Esophagus (tissue), 2 donors: ENCODE data around the gene SATB2. TPM values are rescaled to one million over a fixed set of nuclear protein-coding genes. Genes with fewer than 3 reads are reported as not detected.

Experiments
- H3K27ac ChIP-seq, 2 donors: one replicate each; pipeline ENCODE4 v1.5.1; 2013; ENCODE audit warnings: low read depth in 2 of 2, mild to moderate bottlenecking in 2 of 2, inconsistent platforms in 1 of 2, low read length in 1 of 2, moderate library complexity in 1 of 2
- H3K27me3 ChIP-seq, 2 donors: one replicate each; pipeline ENCODE4 v1.6.1; 2013; ENCODE audit warnings: low read length in 2 of 2, control low read depth in 1 of 2, mild to moderate bottlenecking in 1 of 2; ENCODE audit not compliant: insufficient read depth in 2 of 2, control insufficient read depth in 1 of 2
- H3K36me3 ChIP-seq, 2 donors: one replicate each; pipeline ENCODE4 v1.6.1; 2013; ENCODE audit warnings: low read length in 1 of 2; ENCODE audit not compliant: control insufficient read depth in 2 of 2, insufficient read depth in 2 of 2
- H3K4me1 ChIP-seq, 2 donors: one replicate each; pipeline ENCODE4 v1.6.1; 2013; ENCODE audit warnings: low read length in 1 of 2; ENCODE audit not compliant: control insufficient read depth in 2 of 2, insufficient read depth in 2 of 2
- H3K4me3 ChIP-seq, 2 donors: one replicate each; pipeline ENCODE4 v1.5.1; 2013; ENCODE audit warnings: low read length in 2 of 2, mild to moderate bottlenecking in 2 of 2, low read depth in 1 of 2, moderate library complexity in 1 of 2
- H3K9me3 ChIP-seq, 2 donors: one replicate each; pipeline ENCODE4 v1.6.1; 2013; ENCODE audit warnings: mild to moderate bottlenecking in 2 of 2, low read depth in 1 of 2, low read length in 1 of 2, moderate library complexity in 1 of 2; ENCODE audit not compliant: control insufficient read depth in 2 of 2, insufficient read depth in 1 of 2
- WGBS, 2 donors: extraction: QIAGEN DNeasy Blood & Tissue Kit; methylation state at CpG; one replicate each; pipeline ENCODE4 v1.1.7; 2013; 5-methylcytosine and 5-hydroxymethylcytosine counted together
- polyA plus RNA-seq, 2 donors: library from polyadenylated mRNA; stranded (reverse); fragments of 200-250 nt; gene quantifications; one replicate each; pipeline ENCODE4 v1.2.3, GENCODE V29; 2013
- donor health status: healthy with polysubstance abuse.
- donor health status: Bipolar disorder and iron deficiency.

Gene SATB2
- polyA plus RNA-seq, 2 donors: 0.33 to 0.57 TPM

DNA sequence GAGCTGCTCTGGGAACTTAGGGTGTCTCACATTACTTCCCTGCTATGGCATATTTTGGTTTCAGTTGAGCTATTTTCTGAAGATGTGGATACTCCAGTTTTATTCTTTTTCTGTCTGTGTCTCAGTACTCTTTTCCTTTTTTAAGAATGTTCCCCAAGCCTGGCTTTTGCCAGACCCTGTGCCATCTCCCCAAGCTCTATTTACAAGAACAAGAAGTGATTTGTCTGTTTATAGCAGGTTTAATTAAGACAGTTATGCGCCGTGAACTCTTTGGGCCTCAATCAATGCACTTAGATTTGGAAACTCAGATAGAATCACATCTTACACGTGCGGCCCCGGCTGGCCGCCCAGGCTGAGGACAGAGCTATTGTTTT lies 8.9 kb upstream of the SATB2 start:
- H3K36me3 ChIP-seq: no peaks in the 10 kb centered on the region
- H3K4me3 ChIP-seq: no peak overlapping the region
- peaks cover 2 to 7% of the 10 kb centered on the region in 2 donors for H3K9me3 ChIP-seq
- peaks cover 13 to 16% of the 10 kb centered on the region in 2 donors for H3K4me1 ChIP-seq
- H3K27me3 ChIP-seq: peaks cover 7 to 70% of the 10 kb centered on the region in 2 donors
- no peak overlapping the region for H3K27ac ChIP-seq
- WGBS, 2 donors: 17 to 30% methylated on average over 6 of the region's 6 CpGs

DNA sequence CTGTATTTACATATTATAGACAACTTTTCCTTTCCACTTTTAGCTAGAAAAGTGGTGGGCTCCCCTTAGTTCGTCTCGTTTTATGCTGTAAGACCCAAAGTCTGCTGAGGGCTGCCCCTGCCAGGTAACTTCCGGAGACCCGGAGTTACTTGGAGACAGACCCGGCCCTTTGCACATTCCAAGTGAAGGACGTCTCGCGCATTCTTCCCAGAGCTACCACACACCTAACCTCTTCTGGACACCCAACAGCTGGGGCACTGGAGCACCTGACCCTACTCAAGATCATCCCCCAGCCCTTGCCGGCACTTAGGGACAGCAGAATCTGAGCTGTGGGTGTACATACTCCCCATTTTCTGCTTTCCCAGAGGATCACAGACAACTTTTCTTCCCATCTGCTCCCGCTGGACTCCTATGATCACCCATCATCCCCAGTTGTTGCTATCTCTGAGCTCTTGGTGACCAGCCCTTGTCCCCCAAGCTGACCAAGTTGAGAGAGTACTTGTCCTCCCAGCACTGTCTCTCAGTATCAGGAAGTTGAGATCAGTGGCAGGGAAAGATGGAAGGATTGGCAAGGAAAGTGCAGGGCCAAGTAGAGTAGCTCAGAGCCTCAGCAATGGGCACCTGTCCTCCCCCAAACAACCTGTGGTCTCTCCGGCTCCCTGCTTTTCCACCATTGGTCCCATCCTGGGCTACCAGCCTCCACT lies 8.4 kb upstream of the SATB2 start:
- H3K4me1 ChIP-seq: peaks cover 13% of the 10 kb centered on the region in 2 donors
- WGBS, 2 donors: 27 to 34% methylated on average over 11 of the region's 11 CpGs
- H3K27ac ChIP-seq: no peak overlapping the region
- no peak overlapping the region for H3K4me3 ChIP-seq
- H3K9me3 ChIP-seq: peaks cover 2 to 7% of the 10 kb centered on the region in 2 donors
- H3K27me3 ChIP-seq: peaks cover 7 to 66% of the 10 kb centered on the region in 2 donors
- H3K36me3 ChIP-seq: no peaks in the 10 kb centered on the region

- Histone ChIP-seq H3K27me3 (peaks cover 7 to 60% of the 10 kb centered on the region in 2 donors), H3K4me1 (peaks cover 11 to 13% of the 10 kb centered on the region in 2 donors)
- WGBS, 2 donors: 17 to 24% methylated on average over 5 of the region's 5 CpGs
Measured at GRCh38 chr2:199465390-199465789, 7.7 kb upstream of the SATB2 start.

GRCh38 chr2:199464606-199465352 lies 7.0 kb upstream of the SATB2 start:
- Histone ChIP-seq H3K4me1 (peaks cover 11 to 13% of the 10 kb centered on the region in 2 donors), H3K4me3 (no peak overlapping the region), H3K9me3 (peaks cover 2 to 7% of the 10 kb centered on the region in 2 donors), H3K27me3 (peaks cover 7 to 61% of the 10 kb centered on the region in 2 donors), H3K27ac (no peak overlapping the region), H3K36me3 (no peaks in the 10 kb centered on the region)
- whole genome bisulfite sequencing, 2 donors: 10 to 17% methylated on average over 46 of the region's 46 CpGs

More at GRCh38 chr2:199465390-199465789, 7.7 kb upstream of the SATB2 start:
- no peak overlapping the region for H3K4me3 ChIP-seq
- H3K36me3 ChIP-seq: no peaks in the 10 kb centered on the region
- no peak overlapping the region for H3K27ac ChIP-seq
- H3K9me3 ChIP-seq: peaks cover 2 to 7% of the 10 kb centered on the region in 2 donors

- peaks cover 7 to 63% of the 10 kb centered on the region in 2 donors for H3K27me3 ChIP-seq
- H3K4me3 ChIP-seq: peak overlapping the region; percentile 49 to 55
- no peak overlapping the region for H3K27ac ChIP-seq
Measured at GRCh38 chr2:199463708-199464605, 6.2 kb upstream of the SATB2 start.

GRCh38 chr2:199462956-199463692 lies 5.4 kb upstream of the SATB2 start:
- H3K27me3 ChIP-seq: peaks cover 7 to 57% of the 10 kb centered on the region in 2 donors
- no peak overlapping the region for H3K27ac ChIP-seq
- H3K9me3 ChIP-seq: peaks cover 2 to 7% of the 10 kb centered on the region in 2 donors
- H3K4me1 ChIP-seq: peaks cover 11 to 13% of the 10 kb centered on the region in 2 donors
- 1 to 2% methylated on average over 59 to 63 of the region's 63 CpGs for WGBS, 2 donors
- no peaks in the 10 kb centered on the region for H3K36me3 ChIP-seq
- H3K4me3 ChIP-seq: peak overlapping the region; percentile 49 to 55

More at GRCh38 chr2:199463708-199464605, 6.2 kb upstream of the SATB2 start:
- Histone ChIP-seq H3K9me3 (peaks cover 2 to 7% of the 10 kb centered on the region in 2 donors), H3K4me1 (peaks cover 11 to 13% of the 10 kb centered on the region in 2 donors), H3K36me3 (no peaks in the 10 kb centered on the region)
- WGBS, 2 donors: 5 to 10% methylated on average over 56 to 64 of the region's 64 CpGs

GRCh38 chr2:199462347-199462955 lies 4.7 kb upstream of the SATB2 start:
- H3K27ac ChIP-seq: no peak overlapping the region
- H3K4me3 ChIP-seq: no peak overlapping the region
- 8 to 12% methylated on average over 43 to 46 of the region's 46 CpGs for WGBS, 2 donors
- peaks cover 2 to 7% of the 10 kb centered on the region in 2 donors for H3K9me3 ChIP-seq
- H3K36me3 ChIP-seq: no peaks in the 10 kb centered on the region
- peaks cover 14 to 15% of the 10 kb centered on the region in 2 donors for H3K4me1 ChIP-seq
- H3K27me3 ChIP-seq: peaks cover 7 to 51% of the 10 kb centered on the region in 2 donors

- 19 to 29% methylated on average over 35 of the region's 35 CpGs for WGBS, 2 donors
- peaks cover 7 to 51% of the 10 kb centered on the region in 2 donors for H3K27me3 ChIP-seq
- H3K4me1 ChIP-seq: peaks cover 18 to 21% of the 10 kb centered on the region in 2 donors
- H3K36me3 ChIP-seq: no peaks in the 10 kb centered on the region
- no peak overlapping the region for H3K27ac ChIP-seq
- H3K4me3 ChIP-seq: no peak overlapping the region
- H3K9me3 ChIP-seq: peaks cover 2 to 7% of the 10 kb centered on the region in 2 donors
Measured at GRCh38 chr2:199461711-199462346, 4.1 kb upstream of the SATB2 start.
